H1 (cell line): ENCODE results near the gene RPL31. TPM values are rescaled to one million over a fixed set of nuclear protein-coding genes. Genes with fewer than 3 reads are reported as not detected.

Experiments used
- CTCF ChIA-PET: fragments of 300-600 bp; sonication (Branson Sonifier 250); formaldehyde crosslinking; loops from one replicate; lab custom pipeline; 2021; ENCODE audit not compliant: partially characterized antibody; lab: Charles Lee
- POLR2A ChIA-PET: fragments of 300-600 bp; sonication (Branson Sonifier 250); formaldehyde crosslinking; loops from one replicate; lab custom pipeline; 2021; ENCODE audit warnings: inconsistent platforms; ENCODE audit not compliant: partially characterized antibody; lab: Charles Lee
- DNase-seq, 2 experiments: peaks; one replicate each; pipeline versions ENCODE4 v3.0.0 to v3.0.0-alpha.2; 2010 to 2022; ENCODE audit warnings: low spot score in 2 of 2, low read depth in 1 of 2, mixed read lengths in 1 of 2
- FAIRE-seq: peaks from 2 replicates; lab custom pipeline; 2011; peaks lifted over from hg19 to GRCh38; lab: Jason Lieb, UNC
- H2AFZ ChIP-seq: 2 replicates; pipeline ENCODE4 v1.8.1; 2012; ENCODE audit warnings: low read length, inconsistent platforms
- H2AK5ac ChIP-seq: 2 replicates; pipeline ENCODE4 v1.6.1; 2013; ENCODE audit warnings: low read depth, low read length
- H2BK120ac ChIP-seq: replicated peaks from 2 replicates; pipeline ENCODE3; 2013; ENCODE audit warnings: low read depth, low read length, inconsistent platforms
- H2BK12ac ChIP-seq: 2 replicates; pipeline ENCODE4 v1.6.1; 2013; ENCODE audit warnings: low read depth, low read length
- H2BK15ac ChIP-seq: 2 replicates; pipeline ENCODE4 v1.6.1; 2013; ENCODE audit warnings: low read length
- H2BK20ac ChIP-seq: 2 replicates; pipeline ENCODE4 v1.6.1; 2013; ENCODE audit warnings: low read length
- H2BK5ac ChIP-seq: 2 replicates; pipeline ENCODE4 v1.6.1; 2013; ENCODE audit warnings: low read depth, low read length
- H3K14ac ChIP-seq: 2 replicates; pipeline ENCODE4 v1.6.1; 2013; ENCODE audit warnings: inconsistent platforms; ENCODE audit not compliant: insufficient read length
- H3K18ac ChIP-seq: 2 replicates; pipeline ENCODE4 v1.6.1; 2013; ENCODE audit warnings: low read length; ENCODE audit errors: extremely low read depth
- H3K23ac ChIP-seq: 2 replicates; pipeline ENCODE4 v1.6.1; 2013; ENCODE audit warnings: inconsistent platforms; ENCODE audit not compliant: insufficient read length
- H3K23me2 ChIP-seq: 2 replicates; pipeline ENCODE4 v1.6.1; 2013; ENCODE audit warnings: low read depth, low read length
- H3K27ac ChIP-seq: 2 replicates; pipeline ENCODE4 v1.6.1; 2011; ENCODE audit warnings: low read depth, low read length, inconsistent platforms
- H3K27me3 ChIP-seq, 4 experiments: replicated peaks in 1 of 4; 1 replicate in 1 of 4; 2 replicates in 3 of 4; pipeline versions ENCODE4 v1.6.1 to v1.8.1; 2011 to 2013; ENCODE audit warnings: low read length in 3 of 4, mild to moderate bottlenecking in 3 of 4, inconsistent platforms in 2 of 4, mixed read lengths in 2 of 4, moderate library complexity in 1 of 4; ENCODE audit not compliant: control insufficient read depth in 3 of 4, insufficient read depth in 3 of 4; ENCODE audit errors: extremely low read depth in 1 of 4
- H3K36me3 ChIP-seq, 4 experiments: 2 replicates each; pipeline versions ENCODE4 v1.6.1 to v1.8.1; 2011 to 2013; ENCODE audit warnings: mild to moderate bottlenecking in 4 of 4, low read length in 3 of 4, moderate library complexity in 2 of 4, control low read depth in 1 of 4, inconsistent platforms in 1 of 4; ENCODE audit not compliant: insufficient read depth in 4 of 4, control insufficient read depth in 2 of 4
- H3K4ac ChIP-seq: replicated peaks from 2 replicates; pipeline ENCODE3; 2013; ENCODE audit warnings: low read length, low read depth, mixed read lengths, inconsistent platforms; ENCODE audit not compliant: insufficient read length
- H3K4me1 ChIP-seq, 4 experiments: replicated peaks in 1 of 4; 1 replicate in 1 of 4; 2 replicates in 3 of 4; pipeline versions ENCODE4 v1.6.1 to v1.8.1; 2011 to 2013; ENCODE audit warnings: low read length in 3 of 4, inconsistent platforms in 2 of 4, mixed read lengths in 1 of 4; ENCODE audit not compliant: insufficient read depth in 4 of 4, control insufficient read depth in 3 of 4
- H3K4me2 ChIP-seq, 2 experiments: 2 replicates each; pipeline versions ENCODE4 v1.6.1 to v1.8.1; 2011 to 2013; ENCODE audit warnings: low read depth in 2 of 2, low read length in 2 of 2, control low read depth in 1 of 2, inconsistent platforms in 1 of 2, mild to moderate bottlenecking in 1 of 2; ENCODE audit not compliant: insufficient read depth in 1 of 2
- H3K4me3 ChIP-seq, 4 experiments: fragments of 200-600, 300-600 bp in 1 of 4; sonication (generic), shearing (Covaris generic), sonication (Bioruptor Twin) in 1 of 4; 2 replicates each; pipeline versions ENCODE4 v1.5.1 to v1.8.1; 2011 to 2016; ENCODE audit warnings: low read length in 4 of 4, low read depth in 3 of 4, control low read depth in 2 of 4, inconsistent platforms in 2 of 4, mild to moderate bottlenecking in 2 of 4, mixed read lengths in 1 of 4, moderate library complexity in 1 of 4; ENCODE audit not compliant: insufficient read depth in 2 of 4; ENCODE audit errors: extremely low read depth in 1 of 4
- H3K56ac ChIP-seq: replicated peaks from 2 replicates; pipeline ENCODE3; 2013; ENCODE audit warnings: low read depth, mild to moderate bottlenecking, mixed read lengths, low read length, inconsistent platforms; ENCODE audit not compliant: insufficient read length
- H3K79me1 ChIP-seq: 2 replicates; pipeline ENCODE4 v1.6.1; 2013; ENCODE audit warnings: low read depth, low read length, control low read depth
- H3K79me2 ChIP-seq, 2 experiments: 2 replicates each; pipeline versions ENCODE4 v1.6.1 to v1.8.1; 2012 to 2013; ENCODE audit warnings: low read length in 2 of 2, mild to moderate bottlenecking in 2 of 2, inconsistent platforms in 1 of 2; ENCODE audit not compliant: insufficient read depth in 2 of 2, control insufficient read depth in 1 of 2
- H3K9ac ChIP-seq, 4 experiments: replicated peaks in 1 of 4; 1 replicate in 1 of 4; 2 replicates in 3 of 4; pipeline versions ENCODE4 v1.6.1 to v1.8.1; 2011 to 2013; ENCODE audit warnings: low read depth in 3 of 4, low read length in 3 of 4, control low read depth in 2 of 4, mild to moderate bottlenecking in 2 of 4, moderate library complexity in 2 of 4, inconsistent platforms in 1 of 4; ENCODE audit errors: extremely low read depth in 1 of 4
- H3K9me3 ChIP-seq, 2 experiments: 2 replicates each; pipeline versions ENCODE4 v1.6.1 to v1.8.1; 2012 to 2013; ENCODE audit warnings: mild to moderate bottlenecking in 2 of 2, moderate library complexity in 2 of 2, control low read depth in 1 of 2, inconsistent platforms in 1 of 2, low read depth in 1 of 2, low read length in 1 of 2, mixed read lengths in 1 of 2; ENCODE audit not compliant: insufficient read depth in 2 of 2
- H4K20me1 ChIP-seq, 2 experiments: replicated peaks in 1 of 2; 2 replicates each; pipeline versions ENCODE3 to v1.8.1; 2011 to 2013; ENCODE audit warnings: inconsistent platforms in 2 of 2, low read length in 2 of 2, mild to moderate bottlenecking in 1 of 2; ENCODE audit not compliant: insufficient read depth in 2 of 2, control insufficient read depth in 1 of 2
- H4K5ac ChIP-seq: 2 replicates; pipeline ENCODE4 v1.6.1; 2013; ENCODE audit warnings: low read length, low read depth, mixed read lengths, inconsistent platforms; ENCODE audit not compliant: insufficient read length
- H4K8ac ChIP-seq: 2 replicates; pipeline ENCODE4 v1.8.0; 2013; ENCODE audit warnings: mild to moderate bottlenecking, moderate library complexity, low read length, inconsistent platforms; ENCODE audit not compliant: insufficient read depth; ENCODE audit errors: extremely low read depth
- H4K91ac ChIP-seq: replicated peaks from 2 replicates; pipeline ENCODE3; 2013; ENCODE audit warnings: low read length, mixed read lengths, inconsistent platforms; ENCODE audit not compliant: insufficient read length
- ATF3 ChIP-seq: IDR thresholded peaks from 2 replicates; pipeline ENCODE4 v1.6.1; 2011; ENCODE audit warnings: low read depth, mild to moderate bottlenecking, low read length; ENCODE audit not compliant: insufficient read depth
- BACH1 ChIP-seq: IDR thresholded peaks from 2 replicates; pipeline ENCODE4 v1.6.1; 2012; ENCODE audit warnings: low read length, improper control_type of control experiment
- CEBPB ChIP-seq: IDR thresholded peaks from 2 replicates; pipeline ENCODE4 v1.6.1; 2012; ENCODE audit warnings: low read depth, low read length
- CREB1 ChIP-seq: IDR thresholded peaks from 2 replicates; pipeline ENCODE4 v1.6.1; 2012; ENCODE audit warnings: inconsistent platforms
- CTBP2 ChIP-seq: IDR thresholded peaks from 2 replicates; pipeline ENCODE4 v1.7.0; 2011; ENCODE audit warnings: borderline replicate concordance, mild to moderate bottlenecking, moderate library complexity, mixed read lengths, low read length; ENCODE audit not compliant: insufficient read depth, insufficient read length
- E2F6 ChIP-seq: IDR thresholded peaks from 2 replicates; pipeline ENCODE4 v1.6.1; 2012; ENCODE audit warnings: inconsistent platforms
- MAX ChIP-seq: IDR thresholded peaks from 2 replicates; pipeline ENCODE4 v1.6.1; 2012; ENCODE audit warnings: inconsistent platforms
- NANOG ChIP-seq: IDR thresholded peaks from 2 replicates; pipeline ENCODE4 v1.6.1; 2011; ENCODE audit warnings: low read length, low read depth, mild to moderate bottlenecking, inconsistent platforms; ENCODE audit not compliant: insufficient read depth, poor library complexity, severe bottlenecking
- NRF1 ChIP-seq: IDR thresholded peaks from 2 replicates; pipeline ENCODE4 v1.6.1; 2011; ENCODE audit warnings: mild to moderate bottlenecking, low read depth, low read length, improper control_type of control experiment
- POLR2AphosphoS5 ChIP-seq: IDR thresholded peaks from 2 replicates; pipeline ENCODE4 v1.6.1; 2011; ENCODE audit warnings: low read depth, low read length
- SIRT6 ChIP-seq: IDR thresholded peaks from one replicate; pipeline ENCODE4 v1.7.1; 2012; ENCODE audit warnings: low read length, inconsistent platforms
- SUZ12 ChIP-seq: fragments of 200-600 bp; sonication (generic); IDR thresholded peaks from 2 replicates; pipeline ENCODE4 v1.6.1; 2012; ENCODE audit warnings: mild to moderate bottlenecking, inconsistent platforms, low read length, moderate library complexity, mixed read lengths
- YY1 ChIP-seq: IDR thresholded peaks from 2 replicates; pipeline ENCODE4 v1.6.1; 2011; ENCODE audit warnings: low read depth, mild to moderate bottlenecking, low read length
- ZNF274 ChIP-seq: IDR thresholded peaks from 2 replicates; pipeline ENCODE4 v1.7.0; 2012; ENCODE audit warnings: low read length, borderline replicate concordance; ENCODE audit errors: extremely low read depth
- WGBS, 2 experiments: shearing (Covaris generic) in 1 of 2; methylation state at CpG; one replicate each; pipeline versions ENCODE4 v1.1.6 to v1.1.7; 2013 to 2015; ENCODE audit warnings: low lambda C conversion rate in 2 of 2, mixed read lengths in 2 of 2, inconsistent platforms in 1 of 2, low coverage in 1 of 2, missing lambda C conversion rate in 1 of 2; ENCODE audit not compliant: insufficient replicate concordance in 2 of 2, insufficient coverage in 1 of 2, insufficient read length in 1 of 2; ENCODE audit errors: extremely low coverage in 1 of 2, missing lambda C conversion rate in 1 of 2; 5-methylcytosine and 5-hydroxymethylcytosine counted together
- polyA plus RNA-seq, 7 experiments: library from polyadenylated mRNA; depleted of rRNA in 3 of 7; stranded (reverse) in 5 of 7; unstranded in 2 of 7; fragments of >200 nt in 5 of 7; fragments of 200-250 nt in 2 of 7; gene quantifications; 1 replicate in 5 of 7; 2 replicates in 1 of 7; 4 replicates in 1 of 7; pipeline versions ENCODE4 v1.2.1 to v1.2.3, GENCODE V29; 2011 to 2013; ENCODE audit warnings: missing spikeins in 2 of 7, mixed read lengths in 2 of 7
- total RNA-seq: library from RNA; stranded (reverse); fragmentation: NEBNext Ultra II Directional; extraction: Animal tissue kit (Norgen Biotek cat#: 25700); gene quantifications from 2 replicates; pipeline ENCODE4 v1.2.1, GENCODE V29; 2021

Gene RPL31
- total and polyA plus RNA-seq, 2 of the 8 experiments (the other 6 are each of a cell fraction or from before 2014, with no cell fraction given): 1,463 to 1,722 TPM

GRCh38 chr2:100956081-100956480, 46.0 kb upstream of the RPL31 start:
- Histone ChIP-seq H2BK5ac (no peak overlapping the region), H3K9ac (no peak overlapping the region), H3K79me2 (no peaks in the 10 kb centered on the region), H3K79me1 (no peaks in the 10 kb centered on the region), H2BK20ac (no peak overlapping the region), H3K23ac (no peak overlapping the region), H3K4me3 (no peak overlapping the region), H3K4ac (no peak overlapping the region), H3K18ac (no peak overlapping the region), H3K36me3 (no peaks in the 10 kb centered on the region), H2AK5ac (no peak overlapping the region), H2BK15ac (no peak overlapping the region), H3K4me2 (no peak overlapping the region), H3K27ac (no peak overlapping the region), H4K8ac (no peak overlapping the region), H2AFZ (no peak overlapping the region), H3K14ac (no peak overlapping the region), H3K9me3 (no peaks in the 10 kb centered on the region), H4K5ac (no peak overlapping the region), H2BK120ac (no peak overlapping the region), H3K4me1 (peaks cover 0 to 3% (median 0%) of the 10 kb centered on the region in 4 experiments; a peak in 1 of 7 replicates)
- WGBS, 2 experiments: 95% methylated on average over 5 of the region's 5 CpGs; no CpG with 5 or more reads in 1 of the 2 experiments
- DNase-seq (no peak), FAIRE-seq (no peak)
- CTCF ChIA-PET: interaction anchor here (1.7 kb wide), 1 partner anchor 18 kb away, joined by 5 read pairs; no protein-coding TSS in a partner anchor
- no peak for TF ChIP-seq NANOG
- TF ChIP-seq POLR2AphosphoS5: no peak
- no peak for TF ChIP-seq SUZ12
- TF ChIP-seq SIRT6: no peak
- TF ChIP-seq E2F6: no peak
- TF ChIP-seq BACH1: no peak
- no peak for TF ChIP-seq CTBP2
- no peak for TF ChIP-seq YY1
- TF ChIP-seq ATF3: no peak
- TF ChIP-seq MAX: no peak
- no peak for TF ChIP-seq CREB1
- TF ChIP-seq ZNF274: no peak
- TF ChIP-seq CEBPB: no peak
- no peak for TF ChIP-seq NRF1
- TF ChIP-seq, all 59 proteins: peak for 0
- H3K23me2 ChIP-seq: no peaks in the 10 kb centered on the region
- H3K27me3 ChIP-seq: no peaks in the 10 kb centered on the region
- no peak overlapping the region for H2BK12ac ChIP-seq
- H4K91ac ChIP-seq: no peak overlapping the region
- POLR2A ChIA-PET: no interaction called here
- H4K20me1 ChIP-seq: no peaks in the 10 kb centered on the region
- no peak overlapping the region for H3K56ac ChIP-seq
